ENCODE data around the gene PDXK. TPM values are rescaled to one million over a fixed set of nuclear protein-coding genes. Genes with fewer than 3 reads are reported as not detected.

PDXK gene
- total RNA-seq, 1 experiment from 2014 or later: 210 TPM

DNA sequence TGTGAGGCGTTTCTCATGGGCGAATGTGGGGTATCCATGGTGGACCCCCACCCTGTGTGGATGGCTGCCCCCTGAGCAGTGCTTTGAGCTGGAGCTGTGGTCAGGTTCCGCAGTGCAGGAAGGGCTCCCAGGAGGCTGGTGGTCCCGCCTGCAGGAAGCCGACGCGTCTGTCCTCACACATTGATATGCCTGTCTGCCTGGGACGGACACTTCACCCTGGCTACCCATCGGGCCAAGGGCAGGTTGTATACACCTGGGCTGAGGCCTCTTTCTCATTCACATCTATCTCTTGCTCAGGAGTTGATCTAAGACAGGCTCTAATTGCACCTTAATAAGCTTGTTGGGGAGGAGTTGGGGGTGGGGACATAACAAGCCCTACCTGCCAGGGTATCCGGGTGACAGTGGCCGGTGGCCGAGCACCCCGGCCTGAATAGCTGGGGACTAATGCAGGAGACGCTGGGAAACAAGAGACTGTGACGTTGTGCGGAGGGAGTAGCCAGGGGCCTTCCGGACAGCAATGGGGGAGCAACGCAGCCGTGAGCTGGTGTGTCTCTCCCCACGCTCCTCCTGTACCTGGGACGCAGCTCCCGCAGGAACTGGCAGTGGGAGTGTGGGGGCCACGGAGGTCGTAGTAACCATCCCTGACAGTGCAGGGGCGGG is 21.7 kb downstream of the PDXK start:
- intact Hi-C loops (cut with micrococcal nuclease): no loop called here
- no peaks in the 10 kb centered on the region for H3K9me3 Mint-ChIP-seq (ENCODE audit: unreplicated experiment)
- POLR2A ChIA-PET: interaction anchor here (0.7 to 1.1 kb wide), 2 partner anchors 21 to 48 kb away, joined by 3 read pairs; no protein-coding TSS in a partner anchor
- BruUV-seq (replicated peaks): no TSS peak
- TF ChIP-seq CTCF (IDR thresholded peaks at IDR 0.05; ENCODE audit: unreplicated experiment): no peak
- no peaks in the 10 kb centered on the region for H3K27me3 Mint-ChIP-seq (ENCODE audit: insufficient read depth, unreplicated experiment)
- no peak overlapping the region for H3K27ac Mint-ChIP-seq (ENCODE audit: low read depth, unreplicated experiment)
- peaks cover 58% of the 10 kb centered on the region for H3K36me3 Mint-ChIP-seq (ENCODE audit: insufficient read depth, unreplicated experiment)
- CTCF ChIA-PET: no interaction called here
- no peak for DNase-seq (ENCODE audit: unreplicated experiment)
- peaks cover 5% of the 10 kb centered on the region for H3K4me1 Mint-ChIP-seq (ENCODE audit: insufficient read depth, unreplicated experiment)
- H3K4me3 Mint-ChIP-seq (ENCODE audit: unreplicated experiment): no peak overlapping the region

- H3K9me3 Mint-ChIP-seq (ENCODE audit: unreplicated experiment): no peaks in the 10 kb centered on the region
- peaks cover 63% of the 10 kb centered on the region for H3K36me3 Mint-ChIP-seq (ENCODE audit: insufficient read depth, unreplicated experiment)
- ChIA-PET POLR2A (interaction anchor here (1.1 kb wide), 1 partner anchor 22 kb away, joined by 3 read pairs; no protein-coding TSS in a partner anchor), CTCF (interaction anchor here (0.6 kb wide), 1 partner anchor 25 kb away, joined by 4 read pairs; no protein-coding TSS in a partner anchor)
- DNase-seq (ENCODE audit: unreplicated experiment): no peak
- peaks cover 5% of the 10 kb centered on the region for H3K4me1 Mint-ChIP-seq (ENCODE audit: insufficient read depth, unreplicated experiment)
- H3K4me3 Mint-ChIP-seq (ENCODE audit: unreplicated experiment): no peak overlapping the region
- H3K27me3 Mint-ChIP-seq (ENCODE audit: insufficient read depth, unreplicated experiment): no peaks in the 10 kb centered on the region
- no TSS peak for BruUV-seq (replicated peaks)
- intact Hi-C loops (cut with micrococcal nuclease): no loop called here
- no peak overlapping the region for H3K27ac Mint-ChIP-seq (ENCODE audit: low read depth, unreplicated experiment)
- TF ChIP-seq CTCF (IDR thresholded peaks at IDR 0.05; ENCODE audit: unreplicated experiment): no peak
These were observed 22.6 kb downstream of the PDXK start for GRCh38 chr21:43741423-43742096.

- intact Hi-C loops (cut with micrococcal nuclease): no loop called here
- no peak overlapping the region for H3K4me3 Mint-ChIP-seq (ENCODE audit: unreplicated experiment)
- no peak overlapping the region for H3K27ac Mint-ChIP-seq (ENCODE audit: low read depth, unreplicated experiment)
- no peaks in the 10 kb centered on the region for H3K27me3 Mint-ChIP-seq (ENCODE audit: insufficient read depth, unreplicated experiment)
- ChIA-PET POLR2A (interaction anchor here (1.4 kb wide), 1 partner anchor 18 kb away, joined by 3 read pairs; no protein-coding TSS in a partner anchor), CTCF (no interaction called here)
- peaks cover 5% of the 10 kb centered on the region for H3K4me1 Mint-ChIP-seq (ENCODE audit: insufficient read depth, unreplicated experiment)
- DNase-seq (ENCODE audit: unreplicated experiment): no peak
- H3K9me3 Mint-ChIP-seq (ENCODE audit: unreplicated experiment): no peaks in the 10 kb centered on the region
- no TSS peak for BruUV-seq (replicated peaks)
- TF ChIP-seq CTCF (IDR thresholded peaks at IDR 0.05; ENCODE audit: unreplicated experiment): no peak
- peaks cover 71% of the 10 kb centered on the region for H3K36me3 Mint-ChIP-seq (ENCODE audit: insufficient read depth, unreplicated experiment)
These were observed 25.0 kb downstream of the PDXK start for GRCh38 chr21:43743947-43744346.

- POLR2A ChIA-PET: interaction anchor here (0.7 to 1.4 kb wide), 3 partner anchors 14 to 136 kb away, joined by 3 to 4 read pairs (median 3); no protein-coding TSS in a partner anchor
- Mint-ChIP-seq H3K27me3 (ENCODE audit: insufficient read depth, unreplicated experiment) (no peaks in the 10 kb centered on the region), H3K4me3 (ENCODE audit: unreplicated experiment) (no peak overlapping the region), H3K36me3 (ENCODE audit: insufficient read depth, unreplicated experiment) (peaks cover 73% of the 10 kb centered on the region), H3K9me3 (ENCODE audit: unreplicated experiment) (no peaks in the 10 kb centered on the region), H3K4me1 (ENCODE audit: insufficient read depth, unreplicated experiment) (peaks cover under 1% of the 10 kb centered on the region), H3K27ac (ENCODE audit: low read depth, unreplicated experiment) (no peak overlapping the region)
- BruUV-seq (replicated peaks): no TSS peak
- TF ChIP-seq CTCF (IDR thresholded peaks at IDR 0.05; ENCODE audit: unreplicated experiment): no peak
- DNase-seq (ENCODE audit: unreplicated experiment): no peak
- CTCF ChIA-PET: no interaction called here
- intact Hi-C loops (cut with micrococcal nuclease): no loop called here
These were observed 25.8 kb downstream of the PDXK start for GRCh38 chr21:43744725-43745124.
